HepG2 (cell line): ENCODE results near the gene EIF2AK2. TPM values are rescaled to one million over a fixed set of nuclear protein-coding genes. Genes with fewer than 3 reads are reported as not detected.

Source experiments
- ATAC-seq: fragments of 200-7000 bp; cut with Tn5 transposase; 3 replicates; pipeline ENCODE4 v1.9.1; 2020; ENCODE audit warnings: mild to moderate bottlenecking, moderate library complexity
- BruUV-seq: library from RNA; stranded (reverse); fragments of 400-500 nt; replicated peaks from 2 replicates; lab custom pipeline; 2021; lab: Mats Ljungman, UMichigan
- CTCF ChIA-PET: fragments of 300-600 bp; formaldehyde crosslinking; extraction: SDS; loops from one replicate; lab custom pipeline; 2021; ENCODE audit warnings: low total read pairs, inconsistent platforms, low intra/inter-chr PET ratio; lab: Yijun Ruan, JAX
- POLR2A ChIA-PET: fragments of 350-600 bp; sonication (Branson Sonifier 250); formaldehyde crosslinking; loops from one replicate; lab custom pipeline; 2020; ENCODE audit warnings: antibody characterized with exemption, inconsistent platforms; lab: Yijun Ruan, JAX
- DNase-seq: peaks from one replicate; pipeline ENCODE4 v3.0.0-alpha.2; 2015; ENCODE audit warnings: low spot score
- FAIRE-seq: peaks from 3 replicates; lab custom pipeline; 2011; peaks lifted over from hg19 to GRCh38; lab: Jason Lieb, UNC
- H2AFZ ChIP-seq: one replicate; pipeline ENCODE4 v1.6.1; 2011; ENCODE audit warnings: low read length, inconsistent platforms
- H3K27ac ChIP-seq: fragments of 300-600 bp; 3 replicates; pipeline ENCODE4 v1.8.0; 2011; ENCODE audit warnings: mixed run types, mild to moderate bottlenecking, mixed read lengths, low read length, inconsistent platforms; ENCODE audit not compliant: insufficient read depth; ENCODE audit errors: extremely low read length
- H3K27me3 ChIP-seq, 2 experiments: fragments of 200-600 bp in 1 of 2; 2 replicates in 1 of 2; 3 replicates in 1 of 2; pipeline versions ENCODE4 v1.6.0 to v1.8.0; 2011; ENCODE audit warnings: low read length in 2 of 2, mild to moderate bottlenecking in 2 of 2, moderate library complexity in 2 of 2, inconsistent platforms in 1 of 2; ENCODE audit not compliant: insufficient read depth in 2 of 2, control insufficient read depth in 1 of 2
- H3K36me3 ChIP-seq, 2 experiments: fragments of 200-600 bp in 1 of 2; replicated peaks in 1 of 2; 2 replicates in 1 of 2; 3 replicates in 1 of 2; pipeline versions ENCODE4 v1.5.1 to v1.8.0; 2011; ENCODE audit warnings: low read length in 2 of 2, inconsistent platforms in 1 of 2; ENCODE audit not compliant: insufficient read depth in 2 of 2, control insufficient read depth in 1 of 2
- H3K4me1 ChIP-seq: 2 replicates; pipeline ENCODE4 v1.5.1; 2012; ENCODE audit warnings: low read length, inconsistent platforms; ENCODE audit not compliant: insufficient read depth
- H3K4me2 ChIP-seq: 2 replicates; pipeline ENCODE4 v1.6.0; 2011; ENCODE audit warnings: low read depth, low read length, inconsistent platforms
- H3K4me3 ChIP-seq, 3 experiments: fragments of 200-600 bp in 1 of 3; sonication (generic), shearing (Covaris generic) in 1 of 3; replicated peaks in 1 of 3; 2 replicates each; pipeline ENCODE4 v1.5.1; 2011 to 2016; ENCODE audit warnings: low read length in 3 of 3, inconsistent platforms in 2 of 3, low read depth in 2 of 3, mild to moderate bottlenecking in 2 of 3, control low read depth in 1 of 3, mixed read lengths in 1 of 3; ENCODE audit not compliant: insufficient read depth in 1 of 3
- H3K79me2 ChIP-seq: one replicate; pipeline ENCODE4 v1.6.1; 2011; ENCODE audit warnings: low read length, inconsistent platforms; ENCODE audit not compliant: insufficient read depth
- H3K9ac ChIP-seq: 2 replicates; pipeline ENCODE4 v1.6.0; 2011; ENCODE audit warnings: mild to moderate bottlenecking, low read depth, low read length, inconsistent platforms; ENCODE audit not compliant: insufficient read depth
- H3K9me3 ChIP-seq: 2 replicates; pipeline ENCODE4 v1.5.1; 2012; ENCODE audit warnings: mild to moderate bottlenecking, low read length
- H4K20me1 ChIP-seq: 2 replicates; pipeline ENCODE4 v1.6.0; 2011; ENCODE audit warnings: inconsistent platforms, mild to moderate bottlenecking, low read length, moderate library complexity; ENCODE audit not compliant: insufficient read depth
- ATF7 ChIP-seq, 2 experiments: fragments of 450-650 bp in 1 of 2; sonication (generic) in 1 of 2; formaldehyde crosslinking in 1 of 2; IDR thresholded peaks; 2 replicates each; pipeline versions ENCODE4 v1.4.0 to v1.6.1; 2016 to 2020; ENCODE audit warnings: antibody characterized with exemption in 1 of 2, mild to moderate bottlenecking in 1 of 2, missing genetic modification reagents in 1 of 2
- FOXA3 ChIP-seq: IDR thresholded peaks from 2 replicates; pipeline ENCODE4 v1.6.1; 2016; ENCODE audit warnings: missing genetic modification reagents, missing compliant biosample characterization
- GTF2F1 ChIP-seq: fragments of 150-350 bp; IDR thresholded peaks from 2 replicates; pipeline ENCODE4 v1.6.1; 2014; ENCODE audit warnings: low read length
- PCBP1 ChIP-seq: fragments of 200-400 bp; formaldehyde crosslinking; IDR thresholded peaks from 2 replicates; pipeline ENCODE4 v1.6.1; 2017; ENCODE audit warnings: mild to moderate bottlenecking, low read depth, low read length, borderline replicate concordance
- PHF5A ChIP-seq: IDR thresholded peaks from one replicate; pipeline ENCODE4 v1.6.1; 2018; ENCODE audit warnings: low read depth, missing genetic modification reagents; ENCODE audit not compliant: unreplicated experiment
- PITX1 ChIP-seq: sonication (generic); formaldehyde crosslinking; IDR thresholded peaks from 2 replicates; pipeline ENCODE4 v1.5.1; 2020; ENCODE audit warnings: mild to moderate bottlenecking, missing genetic modification reagents
- SRSF1 ChIP-seq: fragments of 200-400 bp; formaldehyde crosslinking; optimal IDR thresholded peaks from 2 replicates; pipeline ENCODE3; 2017; ENCODE audit warnings: mild to moderate bottlenecking, low read depth, low read length, moderate library complexity
- TBX2 ChIP-seq: sonication (generic); formaldehyde crosslinking; IDR thresholded peaks from 2 replicates; pipeline ENCODE4 v1.5.0; 2020; ENCODE audit warnings: missing genetic modification reagents, mild to moderate bottlenecking, borderline replicate concordance
- TEAD2 ChIP-seq: sonication (generic); formaldehyde crosslinking; IDR thresholded peaks from 2 replicates; pipeline ENCODE4 v1.9.0; 2021; ENCODE audit warnings: missing genetic modification reagents
- THAP8 ChIP-seq: sonication (generic); formaldehyde crosslinking; IDR thresholded peaks from 2 replicates; pipeline ENCODE4 v1.5.1; 2020; ENCODE audit warnings: missing genetic modification reagents, mild to moderate bottlenecking, borderline replicate concordance
- U2AF2 ChIP-seq: fragments of 200-400 bp; formaldehyde crosslinking; IDR thresholded peaks from 2 replicates; pipeline ENCODE4 v1.6.1; 2017; ENCODE audit warnings: low read depth, mild to moderate bottlenecking, low read length
- ZNF383 ChIP-seq: sonication (generic); formaldehyde crosslinking; IDR thresholded peaks from 2 replicates; pipeline ENCODE4 v1.4.0; 2020; ENCODE audit warnings: missing genetic modification reagents, mild to moderate bottlenecking, borderline replicate concordance
- ZNF704 ChIP-seq: sonication (generic); formaldehyde crosslinking; IDR thresholded peaks from 2 replicates; pipeline ENCODE4 v1.8.1; 2023; ENCODE audit warnings: mild to moderate bottlenecking, inconsistent platforms, moderate library complexity, missing genetic modification reagents, borderline replicate concordance
- WGBS: methylation state at CpG from one replicate; pipeline ENCODE4 v1.1.6; 2017; ENCODE audit warnings: low lambda C conversion rate; 5-methylcytosine and 5-hydroxymethylcytosine counted together
- in situ Hi-C: cut with HindIII; loops from 2 replicates; pipeline ENCODE4 v1.10.0; 2017; ENCODE audit warnings: low pct_unique_long_range_greater_than_20kb; ENCODE audit not compliant: extremely low pct_ligation_motif_present
- intact Hi-C: fragments of 100-400 bp; cut with micrococcal nuclease; formaldehyde crosslinking; loops from one replicate; pipeline ENCODE4 v1.10.0; 2022; ENCODE audit not compliant: unreplicated experiment
- polyA plus RNA-seq, 8 experiments: library from polyadenylated mRNA; depleted of rRNA in 3 of 8; stranded (reverse) in 7 of 8; unstranded in 1 of 8; fragments of >200 nt; fragmentation: Illumina TruSeq in 4 of 8; extraction: Trizol in 4 of 8; gene quantifications; 2 replicates each; pipeline versions ENCODE4 v1.2.1 to v1.2.3, GENCODE V29; 2011 to 2016; ENCODE audit warnings: low read depth in 4 of 8, missing spikeins in 1 of 8, mixed read lengths in 1 of 8; ENCODE audit not compliant: insufficient read depth in 1 of 8
- total RNA-seq, 5 experiments: library from RNA; depleted of rRNA; stranded (reverse); fragments of >200 nt; fragmentation: Illumina TruSeq; extraction: Trizol; gene quantifications; 2 replicates each; pipeline ENCODE4 v1.2.3, GENCODE V29; 2016; ENCODE audit warnings: low read depth in 1 of 5
- TF ChIP-seq, protein P1 (sequence below): sonication (generic); formaldehyde crosslinking; IDR thresholded peaks from 2 replicates; pipeline ENCODE4 v1.4.0; 2020; ENCODE audit warnings: missing genetic modification reagents, borderline replicate concordance

EIF2AK2 gene
- total and polyA plus RNA-seq, 2 of the 13 experiments (the other 11 are each of a cell fraction or from before 2014, with no cell fraction given), result 10.2 to 26.1 TPM

GRCh38 chr2:37201208-37201607 is 44.4 kb upstream of the EIF2AK2 start:
- Histone ChIP-seq H3K27me3 (no peaks in the 10 kb centered on the region; a peak in 1 of 5 replicates), H3K4me2 (no peak overlapping the region), H2AFZ (no peak overlapping the region), H3K4me1 (peaks cover 24% of the 10 kb centered on the region), H3K9me3 (peaks cover 6% of the 10 kb centered on the region; the same call in 1 of the 2 replicates), H3K36me3 (peaks cover 7 to 53% of the 10 kb centered on the region in 2 experiments), H3K79me2 (peaks cover 51% of the 10 kb centered on the region), H3K4me3 (no peak overlapping the region), H4K20me1 (peaks cover 4% of the 10 kb centered on the region; the same call in 1 of the 2 replicates), H3K27ac (no peak overlapping the region), H3K9ac (no peak overlapping the region)
- TF ChIP-seq ATF7 (IDR thresholded peaks at IDR 0.05), result peak; percentile 76
- TF ChIP-seq ATF7 (CRISPR knock-in tag; IDR thresholded peaks at IDR 0.05), result no peak
- no peak for TF ChIP-seq SRSF1
- DNase-seq (no peak), ATAC-seq (no peak), FAIRE-seq (no peak)
- intact Hi-C loops (no loop called here), in situ Hi-C loops (no loop called here)
- no TSS peak for BruUV-seq
- POLR2A ChIA-PET, result interaction anchor here (0.9 kb wide), 1 partner anchor 11 kb away, joined by 3 read pairs; no protein-coding TSS in a partner anchor
- CTCF ChIA-PET, result no interaction called here
- 95% methylated on average over 1 of the region's 1 CpG for WGBS

DNA sequence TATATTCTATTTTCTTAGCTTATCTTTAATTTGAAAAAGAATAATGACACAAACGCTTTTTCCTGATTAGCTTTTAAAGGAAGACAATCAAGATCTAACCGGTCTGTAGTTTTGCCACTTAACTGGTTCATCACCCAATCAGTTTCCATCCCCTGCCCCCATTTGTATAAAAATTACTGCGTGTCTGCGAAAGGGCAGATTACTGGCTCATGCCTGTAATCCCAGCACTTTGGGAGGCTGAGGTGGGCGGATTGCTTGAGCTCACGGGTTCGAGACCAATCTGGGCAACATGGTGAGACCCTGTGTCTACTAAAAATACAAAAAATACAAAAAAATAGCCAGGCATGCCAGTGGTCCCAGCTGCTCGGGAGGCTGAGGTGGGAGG is 41.9 kb upstream of the EIF2AK2 start:
- CTCF ChIA-PET, result no interaction called here
- no peak for TF ChIP-seq FOXA3 (CRISPR knock-in tag)
- TF ChIP-seq PHF5A (CRISPR knock-in tag), result no peak
- TF ChIP-seq THAP8 (CRISPR knock-in tag), result no peak
- TF ChIP-seq, protein P1, sequence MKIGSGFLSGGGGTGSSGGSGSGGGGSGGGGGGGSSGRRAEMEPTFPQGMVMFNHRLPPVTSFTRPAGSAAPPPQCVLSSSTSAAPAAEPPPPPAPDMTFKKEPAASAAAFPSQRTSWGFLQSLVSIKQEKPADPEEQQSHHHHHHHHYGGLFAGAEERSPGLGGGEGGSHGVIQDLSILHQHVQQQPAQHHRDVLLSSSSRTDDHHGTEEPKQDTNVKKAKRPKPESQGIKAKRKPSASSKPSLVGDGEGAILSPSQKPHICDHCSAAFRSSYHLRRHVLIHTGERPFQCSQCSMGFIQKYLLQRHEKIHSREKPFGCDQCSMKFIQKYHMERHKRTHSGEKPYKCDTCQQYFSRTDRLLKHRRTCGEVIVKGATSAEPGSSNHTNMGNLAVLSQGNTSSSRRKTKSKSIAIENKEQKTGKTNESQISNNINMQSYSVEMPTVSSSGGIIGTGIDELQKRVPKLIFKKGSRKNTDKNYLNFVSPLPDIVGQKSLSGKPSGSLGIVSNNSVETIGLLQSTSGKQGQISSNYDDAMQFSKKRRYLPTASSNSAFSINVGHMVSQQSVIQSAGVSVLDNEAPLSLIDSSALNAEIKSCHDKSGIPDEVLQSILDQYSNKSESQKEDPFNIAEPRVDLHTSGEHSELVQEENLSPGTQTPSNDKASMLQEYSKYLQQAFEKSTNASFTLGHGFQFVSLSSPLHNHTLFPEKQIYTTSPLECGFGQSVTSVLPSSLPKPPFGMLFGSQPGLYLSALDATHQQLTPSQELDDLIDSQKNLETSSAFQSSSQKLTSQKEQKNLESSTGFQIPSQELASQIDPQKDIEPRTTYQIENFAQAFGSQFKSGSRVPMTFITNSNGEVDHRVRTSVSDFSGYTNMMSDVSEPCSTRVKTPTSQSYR (CRISPR knock-in tag), result no peak
- TF ChIP-seq PITX1 (CRISPR knock-in tag), result no peak
- TF ChIP-seq U2AF2, result no peak
- no peak for TF ChIP-seq TBX2
- TF ChIP-seq ZNF704, result no peak
- TF ChIP-seq TEAD2, result no peak
- no peak for TF ChIP-seq ZNF383 (CRISPR knock-in tag)
- no peak for TF ChIP-seq PCBP1
- no peak for TF ChIP-seq GTF2F1

More for the DNA sequence above, 41.9 kb upstream of the EIF2AK2 start:
- Histone ChIP-seq H2AFZ (no peak overlapping the region), H3K36me3 (peaks cover 6 to 32% of the 10 kb centered on the region in 2 experiments; a peak in 4 of 5 replicates), H4K20me1 (no peaks in the 10 kb centered on the region; the same call in 1 of the 2 replicates), H3K4me2 (no peak overlapping the region), H3K9me3 (peaks cover 3% of the 10 kb centered on the region; the same call in 1 of the 2 replicates), H3K9ac (no peak overlapping the region), H3K4me3 (no peak overlapping the region), H3K79me2 (peaks cover 46% of the 10 kb centered on the region), H3K27ac (no peak overlapping the region), H3K4me1 (peaks cover 34% of the 10 kb centered on the region), H3K27me3 (no peaks in the 10 kb centered on the region; a peak in 1 of 5 replicates)
- in situ Hi-C loops (no loop called here), intact Hi-C loops (no loop called here)
- ATAC-seq, result no peak
- FAIRE-seq, result no peak
- 98% methylated on average over 8 of the region's 8 CpGs for WGBS
- BruUV-seq, result no TSS peak
- no peak for DNase-seq
- POLR2A ChIA-PET, result no interaction called here
